Measurements from ENCODE around the gene C16orf86. TPM values are rescaled to one million over a fixed set of nuclear protein-coding genes. Genes with fewer than 3 reads are reported as not detected.

Gene C16orf86
- total RNA-seq, 3 donors from 2014 or later (not counting 1 experiment from before 2014, with no cell fraction given), result 3.5 to 4.4 (median 3.6) TPM

DNA sequence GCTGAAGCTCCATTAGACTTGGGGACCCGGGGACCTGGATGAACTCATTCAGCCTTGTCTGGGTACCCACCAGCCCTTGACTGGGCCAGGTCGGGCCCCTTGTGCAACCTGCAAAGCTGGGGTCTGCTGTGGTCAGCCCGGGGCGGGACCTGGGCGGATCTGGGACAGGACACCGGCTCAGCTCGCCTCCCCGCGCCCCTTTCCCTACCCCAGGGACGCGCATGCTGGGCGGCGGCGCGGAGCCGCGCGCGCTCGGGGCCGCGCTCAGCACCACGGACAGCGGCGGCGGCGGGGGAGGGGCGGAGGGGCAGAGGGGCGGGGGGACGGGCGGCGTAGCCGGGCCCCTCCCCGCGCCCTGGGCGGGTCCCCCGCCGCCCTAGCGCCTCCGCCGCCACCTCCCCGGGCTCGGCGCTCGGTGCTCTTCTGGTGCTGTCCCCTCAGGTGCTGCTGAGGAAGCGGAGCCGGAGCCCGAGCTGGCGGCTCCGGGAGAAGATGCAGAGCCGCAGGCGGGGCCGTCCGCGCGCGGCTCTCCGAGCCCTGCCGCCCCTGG, 14.0 kb upstream of the C16orf86 start:
- no peak overlapping the region for H3K27ac ChIP-seq (ENCODE audit: low read length)
- Mint-ChIP-seq H3K4me1 (peaks cover 0 to 8% of the 10 kb centered on the region in 2 donors), H3K36me3 (no peaks in the 10 kb centered on the region), H3K4me3 (no peak overlapping the region), H3K27me3 (ENCODE audit: low read depth in 2 of 2) (no peaks in the 10 kb centered on the region), H3K27ac (no peak overlapping the region), H3K9me3 (no peaks in the 10 kb centered on the region)
- peaks cover 55% of the 10 kb centered on the region for H3K36me3 ChIP-seq (ENCODE audit: control insufficient read depth, insufficient read depth, low read length)
- ATAC-seq, result peak in 2 of 3 donors; percentile 23 to 24
- H3K4me1 ChIP-seq (ENCODE audit: control insufficient read depth, insufficient read depth, low read length), result no peaks in the 10 kb centered on the region
- no peak overlapping the region for H3K4me3 ChIP-seq (ENCODE audit: low read length)
- no peak for DNase-seq
- TF ChIP-seq, protein P1, sequence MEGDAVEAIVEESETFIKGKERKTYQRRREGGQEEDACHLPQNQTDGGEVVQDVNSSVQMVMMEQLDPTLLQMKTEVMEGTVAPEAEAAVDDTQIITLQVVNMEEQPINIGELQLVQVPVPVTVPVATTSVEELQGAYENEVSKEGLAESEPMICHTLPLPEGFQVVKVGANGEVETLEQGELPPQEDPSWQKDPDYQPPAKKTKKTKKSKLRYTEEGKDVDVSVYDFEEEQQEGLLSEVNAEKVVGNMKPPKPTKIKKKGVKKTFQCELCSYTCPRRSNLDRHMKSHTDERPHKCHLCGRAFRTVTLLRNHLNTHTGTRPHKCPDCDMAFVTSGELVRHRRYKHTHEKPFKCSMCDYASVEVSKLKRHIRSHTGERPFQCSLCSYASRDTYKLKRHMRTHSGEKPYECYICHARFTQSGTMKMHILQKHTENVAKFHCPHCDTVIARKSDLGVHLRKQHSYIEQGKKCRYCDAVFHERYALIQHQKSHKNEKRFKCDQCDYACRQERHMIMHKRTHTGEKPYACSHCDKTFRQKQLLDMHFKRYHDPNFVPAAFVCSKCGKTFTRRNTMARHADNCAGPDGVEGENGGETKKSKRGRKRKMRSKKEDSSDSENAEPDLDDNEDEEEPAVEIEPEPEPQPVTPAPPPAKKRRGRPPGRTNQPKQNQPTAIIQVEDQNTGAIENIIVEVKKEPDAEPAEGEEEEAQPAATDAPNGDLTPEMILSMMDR (IDR thresholded peaks at IDR 0.05), result no peak
- 87% methylated on average over 59 of the region's 59 CpGs for WGBS (ENCODE audit: insufficient coverage)
- no peaks in the 10 kb centered on the region for H3K9me3 ChIP-seq (ENCODE audit: control insufficient read depth, insufficient read depth, low read length)
- intact Hi-C loops (cut with micrococcal nuclease), result no loop called here
- H3K27me3 ChIP-seq (ENCODE audit: control insufficient read depth, insufficient read depth, low read length), result no peaks in the 10 kb centered on the region

DNA sequence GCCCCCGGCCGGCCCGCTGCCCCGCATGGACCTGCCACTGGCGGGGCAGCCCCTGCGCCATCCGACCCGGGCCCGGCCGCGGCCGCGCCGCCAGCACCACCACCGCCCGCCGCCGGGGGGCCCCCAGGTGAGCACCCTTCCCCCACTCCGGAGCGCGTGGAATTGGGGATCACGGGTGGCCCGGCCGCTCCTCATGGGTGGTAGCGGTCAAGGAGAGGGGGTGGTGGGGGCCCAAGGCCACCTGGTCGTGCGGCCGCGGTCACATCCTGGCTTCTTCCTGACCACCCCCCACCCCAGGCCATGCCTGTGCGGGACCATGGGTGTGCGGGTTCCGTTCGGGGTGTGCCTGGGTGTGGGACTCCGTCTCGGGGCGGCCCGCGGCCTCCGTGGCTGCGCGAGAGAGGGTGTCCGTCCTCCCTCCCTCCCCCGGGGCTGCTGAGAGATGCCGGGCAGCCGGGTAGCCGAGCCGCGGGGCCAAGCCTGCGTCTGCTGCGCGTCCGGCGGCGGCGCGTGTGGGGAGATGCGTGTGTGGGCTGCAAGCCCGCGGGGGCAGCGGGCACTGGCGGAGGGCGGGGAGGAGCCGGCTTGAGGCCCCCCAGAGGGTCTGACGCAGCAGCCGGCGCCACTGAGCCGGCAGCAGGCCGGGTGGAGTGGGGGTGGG, 13.4 kb upstream of the C16orf86 start:
- intact Hi-C loops (cut with micrococcal nuclease), result no loop called here
- no peak overlapping the region for H3K4me3 Mint-ChIP-seq
- H3K4me1 ChIP-seq (ENCODE audit: control insufficient read depth, insufficient read depth, low read length), result peaks cover under 1% of the 10 kb centered on the region
- H3K4me3 ChIP-seq (ENCODE audit: low read length), result no peak overlapping the region
- TF ChIP-seq, protein P1 (IDR thresholded peaks at IDR 0.05), result no peak
- H3K27me3 ChIP-seq (ENCODE audit: control insufficient read depth, insufficient read depth, low read length), result no peaks in the 10 kb centered on the region
- 89% methylated on average over 68 of the region's 68 CpGs for WGBS (ENCODE audit: insufficient coverage)
- H3K27ac ChIP-seq (ENCODE audit: low read length), result no peak overlapping the region
- H3K27me3 Mint-ChIP-seq (ENCODE audit: low read depth in 2 of 2), result no peaks in the 10 kb centered on the region
- H3K36me3 Mint-ChIP-seq, result no peaks in the 10 kb centered on the region
- peaks cover 0 to 12% of the 10 kb centered on the region in 2 donors for H3K4me1 Mint-ChIP-seq
- DNase-seq (no peak), ATAC-seq (peak in 1 of 3 donors; percentile 6)
- H3K27ac Mint-ChIP-seq, result no peak overlapping the region
- no peaks in the 10 kb centered on the region for H3K9me3 ChIP-seq (ENCODE audit: control insufficient read depth, insufficient read depth, low read length)
- H3K36me3 ChIP-seq (ENCODE audit: control insufficient read depth, insufficient read depth, low read length), result peaks cover 57% of the 10 kb centered on the region
- H3K9me3 Mint-ChIP-seq, result no peaks in the 10 kb centered on the region

DNA sequence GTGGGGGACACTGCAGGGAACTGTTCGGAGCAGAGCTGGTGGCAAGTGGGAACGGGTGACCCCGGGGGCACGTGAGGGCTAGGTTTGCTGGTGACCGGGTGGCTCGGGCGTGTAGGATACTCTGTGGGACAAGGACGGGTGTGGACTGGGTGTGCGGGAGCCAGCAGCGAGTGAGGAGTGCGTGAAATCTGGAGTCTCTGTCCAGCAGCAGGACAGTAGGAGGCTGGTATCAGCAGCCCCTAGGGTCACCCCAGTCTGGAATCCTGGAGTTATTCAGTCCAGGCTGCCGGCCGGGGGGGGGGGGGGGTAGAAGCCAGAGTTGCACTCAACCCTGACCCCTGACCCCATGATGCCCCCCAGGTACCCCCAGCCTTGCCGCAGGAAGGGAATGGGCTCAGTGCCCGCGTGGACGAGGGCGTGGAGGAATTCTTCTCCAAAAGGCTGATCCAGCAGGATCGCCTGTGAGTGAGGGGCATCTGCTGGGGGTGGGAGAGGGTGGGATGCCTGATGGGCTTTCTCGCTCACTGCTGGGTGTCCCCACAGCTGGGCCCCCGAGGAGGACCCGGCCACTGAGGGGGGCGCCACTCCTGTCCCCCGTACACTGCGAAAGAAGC, 12.7 kb upstream of the C16orf86 start:
- H3K4me1 Mint-ChIP-seq, result peaks cover 0 to 16% of the 10 kb centered on the region in 2 donors
- H3K9me3 Mint-ChIP-seq, result no peaks in the 10 kb centered on the region
- no peak overlapping the region for H3K27ac Mint-ChIP-seq
- intact Hi-C loops (cut with micrococcal nuclease), result no loop called here
- H3K27ac ChIP-seq (ENCODE audit: low read length), result no peak overlapping the region
- DNase-seq (no peak), ATAC-seq (no peak)
- H3K36me3 ChIP-seq (ENCODE audit: control insufficient read depth, insufficient read depth, low read length), result peaks cover 56% of the 10 kb centered on the region
- peaks cover 6% of the 10 kb centered on the region for H3K4me1 ChIP-seq (ENCODE audit: control insufficient read depth, insufficient read depth, low read length)
- H3K9me3 ChIP-seq (ENCODE audit: control insufficient read depth, insufficient read depth, low read length), result no peaks in the 10 kb centered on the region
- no peak overlapping the region for H3K4me3 ChIP-seq (ENCODE audit: low read length)
- no peaks in the 10 kb centered on the region for H3K27me3 ChIP-seq (ENCODE audit: control insufficient read depth, insufficient read depth, low read length)
- H3K36me3 Mint-ChIP-seq, result no peaks in the 10 kb centered on the region
- TF ChIP-seq, protein P1 (IDR thresholded peaks at IDR 0.05), result no peak
- H3K4me3 Mint-ChIP-seq, result no peak overlapping the region
- H3K27me3 Mint-ChIP-seq (ENCODE audit: low read depth in 2 of 2), result no peaks in the 10 kb centered on the region
- WGBS (ENCODE audit: insufficient coverage), result 96% methylated on average over 25 of the region's 25 CpGs
